ENCODE measurements around the gene FAM229B.
"Not testable (repeated sequence)": the region's sequence is repeated elsewhere in the genome, so short reads cannot be mapped to it uniquely, and the experiment has no call there.

The FAM229B gene

DNA sequence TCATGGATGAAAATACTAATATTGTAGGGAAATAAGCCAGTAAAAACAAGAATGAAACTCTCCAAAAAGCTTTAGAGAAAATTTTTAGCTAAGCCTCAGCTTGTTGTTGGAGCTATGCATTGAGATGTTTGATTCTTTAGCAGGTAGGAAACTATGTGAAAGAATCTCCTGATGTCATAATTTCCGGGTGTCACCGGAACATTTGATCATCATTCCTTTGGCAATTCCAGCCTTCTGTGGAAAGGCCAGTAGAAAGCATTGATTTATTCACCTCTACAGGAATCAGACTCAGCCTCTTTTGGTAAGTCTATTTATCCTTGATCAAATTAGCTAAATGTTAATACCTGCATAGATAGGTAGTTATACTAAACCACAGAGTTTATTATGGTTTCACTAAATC, 9.5 kb downstream of the FAM229B start:
- TF ChIP-seq, protein P1, sequence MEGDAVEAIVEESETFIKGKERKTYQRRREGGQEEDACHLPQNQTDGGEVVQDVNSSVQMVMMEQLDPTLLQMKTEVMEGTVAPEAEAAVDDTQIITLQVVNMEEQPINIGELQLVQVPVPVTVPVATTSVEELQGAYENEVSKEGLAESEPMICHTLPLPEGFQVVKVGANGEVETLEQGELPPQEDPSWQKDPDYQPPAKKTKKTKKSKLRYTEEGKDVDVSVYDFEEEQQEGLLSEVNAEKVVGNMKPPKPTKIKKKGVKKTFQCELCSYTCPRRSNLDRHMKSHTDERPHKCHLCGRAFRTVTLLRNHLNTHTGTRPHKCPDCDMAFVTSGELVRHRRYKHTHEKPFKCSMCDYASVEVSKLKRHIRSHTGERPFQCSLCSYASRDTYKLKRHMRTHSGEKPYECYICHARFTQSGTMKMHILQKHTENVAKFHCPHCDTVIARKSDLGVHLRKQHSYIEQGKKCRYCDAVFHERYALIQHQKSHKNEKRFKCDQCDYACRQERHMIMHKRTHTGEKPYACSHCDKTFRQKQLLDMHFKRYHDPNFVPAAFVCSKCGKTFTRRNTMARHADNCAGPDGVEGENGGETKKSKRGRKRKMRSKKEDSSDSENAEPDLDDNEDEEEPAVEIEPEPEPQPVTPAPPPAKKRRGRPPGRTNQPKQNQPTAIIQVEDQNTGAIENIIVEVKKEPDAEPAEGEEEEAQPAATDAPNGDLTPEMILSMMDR (IDR thresholded peaks at IDR 0.05; ENCODE audit: low read length, missing control alignments), result no peak
- no peak overlapping the region for H3K4me3 ChIP-seq (replicated peaks; ENCODE audit: low read depth, low read length)
- DNase-seq (ENCODE audit: low read depth), result no peak

DNA sequence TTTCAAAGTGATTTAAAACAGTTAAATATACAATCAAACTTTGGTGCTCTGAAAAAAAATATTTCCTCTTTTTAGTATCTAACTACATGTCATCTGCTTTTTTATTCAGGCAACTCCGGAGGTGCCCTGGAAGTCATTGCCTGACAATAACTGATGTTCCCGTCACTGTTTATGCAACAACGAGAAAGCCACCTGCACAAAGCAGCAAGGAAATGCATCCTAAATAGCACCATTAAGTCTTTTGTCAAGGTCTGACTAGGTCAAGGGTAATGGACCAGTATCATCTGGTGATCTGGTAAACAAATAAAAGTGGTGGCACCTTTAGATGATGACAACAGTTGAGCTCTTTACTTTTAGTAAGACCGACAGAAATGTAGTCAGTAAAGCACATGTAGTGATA, 13.2 kb downstream of the FAM229B start:
- TF ChIP-seq, protein P1 (IDR thresholded peaks at IDR 0.05; ENCODE audit: low read length, missing control alignments), result no peak
- no peak for DNase-seq (ENCODE audit: low read depth)

DNA sequence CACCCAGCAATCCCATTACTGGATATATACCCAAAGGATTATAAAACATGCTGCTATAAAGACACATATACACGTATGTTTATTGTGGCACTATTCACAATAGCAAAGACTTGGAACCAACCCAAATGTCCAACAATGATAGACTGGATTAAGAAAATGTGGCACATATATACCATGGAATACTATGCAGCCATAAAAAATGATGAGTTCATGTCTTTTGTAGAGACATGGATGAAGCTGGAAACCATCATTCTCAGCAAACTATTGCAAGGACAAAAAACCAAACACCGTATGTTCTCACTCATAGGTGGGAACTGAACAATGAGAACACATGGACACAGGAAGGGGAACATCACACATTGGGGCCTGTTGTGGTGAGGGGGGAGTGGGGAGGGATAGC, 18.6 kb downstream of the FAM229B start:
- DNase-seq (ENCODE audit: low read depth); H3K4me3 ChIP-seq (replicated peaks; ENCODE audit: low read depth, low read length): not testable (repeated sequence)

More for the DNA sequence above, 13.2 kb downstream of the FAM229B start:
- H3K4me3 ChIP-seq (replicated peaks; ENCODE audit: low read depth, low read length), result no peak overlapping the region

DNA sequence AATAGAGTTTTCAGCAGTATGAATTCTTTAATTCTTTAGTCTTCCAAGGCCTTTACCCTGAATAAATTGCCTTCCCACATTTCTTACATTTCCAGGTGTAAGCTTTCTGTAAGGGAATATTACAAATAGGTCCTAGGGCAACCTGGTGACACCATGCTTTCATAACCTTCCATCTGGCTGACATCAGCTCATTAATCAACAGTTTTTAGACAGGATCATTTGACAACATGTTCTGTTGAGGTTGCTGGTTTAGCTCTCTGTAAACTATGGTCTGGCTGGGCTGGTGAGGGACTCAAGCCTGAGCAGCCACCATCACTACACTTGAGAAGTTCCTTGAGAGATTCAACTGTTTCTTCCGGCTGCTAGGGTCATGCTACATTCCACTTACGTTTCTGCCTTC, 19.2 kb downstream of the FAM229B start:
- DNase-seq (ENCODE audit: low read depth), result no peak
- no peak overlapping the region for H3K4me3 ChIP-seq (replicated peaks; ENCODE audit: low read depth, low read length)
- TF ChIP-seq, protein P1 (IDR thresholded peaks at IDR 0.05; ENCODE audit: low read length, missing control alignments), result no peak

- no peak for DNase-seq (ENCODE audit: low read depth)
These were observed 21.9 kb downstream of the FAM229B start for GRCh38 chr6:112109262-112109661.

GRCh38 chr6:112113431-112113830, 26.0 kb downstream of the FAM229B start:
- no peak for DNase-seq (ENCODE audit: low read depth)
- TF ChIP-seq, protein P1 (IDR thresholded peaks at IDR 0.05; ENCODE audit: low read length, missing control alignments), result no peak
- H3K4me3 ChIP-seq (replicated peaks; ENCODE audit: low read depth, low read length), result no peak overlapping the region

More at GRCh38 chr6:112109262-112109661, 21.9 kb downstream of the FAM229B start:
- no peak overlapping the region for H3K4me3 ChIP-seq (replicated peaks; ENCODE audit: low read depth, low read length)
- TF ChIP-seq, protein P1 (IDR thresholded peaks at IDR 0.05; ENCODE audit: low read length, missing control alignments), result no peak

GRCh38 chr6:112113918-112114317, 26.5 kb downstream of the FAM229B start:
- no peak overlapping the region for H3K4me3 ChIP-seq (replicated peaks; ENCODE audit: low read depth, low read length)
- DNase-seq (ENCODE audit: low read depth), result no peak
- TF ChIP-seq, protein P1 (IDR thresholded peaks at IDR 0.05; ENCODE audit: low read length, missing control alignments), result no peak
